Duodenal mucosa (tissue), 2 donors: ENCODE measurements around the gene PSMB4.
"Not testable (repeated sequence)": the region's sequence is repeated elsewhere in the genome, so short reads cannot be mapped to it uniquely, and the experiment has no call there.

Source experiments
- H3K27ac ChIP-seq: one replicate; pipeline ENCODE4 v1.7.0; 2013; ENCODE audit warnings: low read depth, low read length
- H3K27me3 ChIP-seq, 2 donors: one replicate each; pipeline ENCODE4 v1.7.0; 2013; ENCODE audit warnings: low read length in 2 of 2, control low read depth in 1 of 2; ENCODE audit not compliant: insufficient read depth in 2 of 2, control insufficient read depth in 1 of 2
- H3K36me3 ChIP-seq, 2 donors: one replicate each; pipeline ENCODE4 v1.7.0; 2013; ENCODE audit warnings: low read length in 2 of 2, control low read depth in 1 of 2; ENCODE audit not compliant: insufficient read depth in 2 of 2, control insufficient read depth in 1 of 2
- H3K4me1 ChIP-seq, 2 donors: one replicate each; pipeline ENCODE4 v1.7.0; 2013; ENCODE audit warnings: low read length in 2 of 2, control low read depth in 1 of 2; ENCODE audit not compliant: insufficient read depth in 2 of 2, control insufficient read depth in 1 of 2
- H3K4me3 ChIP-seq, 2 donors: one replicate each; pipeline ENCODE4 v1.7.0; 2013; ENCODE audit warnings: low read length in 2 of 2, low read depth in 1 of 2
- H3K9ac ChIP-seq, 2 donors: one replicate each; pipeline ENCODE4 v1.7.0; 2013; ENCODE audit warnings: low read length in 2 of 2, low read depth in 1 of 2
- H3K9me3 ChIP-seq, 2 donors: one replicate each; pipeline ENCODE4 v1.7.0; 2013; ENCODE audit warnings: low read length in 2 of 2, control low read depth in 1 of 2; ENCODE audit not compliant: control insufficient read depth in 1 of 2

PSMB4 gene

DNA sequence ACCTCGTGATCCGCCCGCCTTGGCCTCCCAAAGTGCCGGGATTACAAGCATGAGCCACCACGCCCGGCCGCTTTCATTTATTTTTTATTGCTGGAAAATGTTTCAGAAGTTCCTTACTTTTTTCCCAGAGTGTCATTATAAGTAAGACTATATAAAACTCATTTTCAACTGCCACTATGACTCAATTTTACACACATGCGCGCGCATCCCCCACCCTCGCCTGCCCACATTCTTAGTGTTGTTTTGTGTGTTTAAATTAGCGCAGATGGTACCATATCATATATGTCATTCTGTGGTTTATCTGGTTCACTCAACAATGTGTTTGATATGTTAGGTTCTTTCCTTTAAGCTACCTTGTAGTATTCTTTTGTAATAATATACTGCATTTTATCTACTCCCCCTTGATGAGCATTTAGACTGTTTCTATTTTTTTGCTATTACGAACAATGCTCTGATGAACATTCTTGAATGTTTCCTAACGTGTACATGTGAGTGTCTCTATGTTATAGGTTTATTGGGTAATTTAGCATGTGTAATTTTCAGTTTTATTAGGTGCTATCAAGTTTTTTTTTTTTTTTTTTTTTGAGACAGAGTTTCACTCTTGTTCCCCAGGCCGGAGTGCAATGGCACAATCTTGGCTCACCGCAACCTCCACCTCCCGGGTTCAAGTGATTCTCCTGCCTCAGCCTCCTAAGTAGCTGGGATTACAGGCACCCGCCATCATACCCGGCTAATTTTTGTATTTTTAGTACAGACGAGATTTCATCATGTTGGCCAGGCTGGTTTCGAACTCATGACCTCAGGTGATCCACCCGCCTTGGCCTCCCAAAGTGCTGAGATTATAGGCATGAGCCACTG lies 8.9 kb upstream of the PSMB4 start:
- not testable (repeated sequence) for H3K36me3 ChIP-seq, H3K4me3 ChIP-seq, H3K27me3 ChIP-seq, H3K9me3 ChIP-seq, H3K9ac ChIP-seq, H3K4me1 ChIP-seq, H3K27ac ChIP-seq

DNA sequence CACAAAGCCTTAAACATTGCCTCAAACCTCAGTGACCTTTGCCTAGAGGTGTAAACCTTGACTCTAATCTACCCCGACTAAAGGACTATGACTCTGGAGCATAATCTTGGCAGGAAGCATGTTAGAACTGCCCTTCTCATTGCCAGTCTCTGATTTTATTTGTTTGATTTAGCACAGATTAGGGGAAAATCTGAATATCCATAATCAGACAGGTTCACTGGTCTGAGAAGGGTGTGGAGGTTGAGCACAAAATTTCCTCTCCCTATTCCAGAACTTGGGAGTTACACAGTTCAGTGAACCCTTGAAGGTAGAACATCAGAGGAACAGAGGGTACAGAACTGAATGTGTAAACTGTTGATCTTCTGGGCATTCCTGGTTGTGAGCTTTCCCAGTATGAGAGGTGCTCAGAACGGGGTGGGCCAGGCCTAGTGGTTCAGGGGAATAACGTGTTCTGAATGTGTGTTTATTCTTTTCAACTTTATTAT lies 8.3 kb upstream of the PSMB4 start:
- Histone ChIP-seq H3K9me3 (no peaks in the 10 kb centered on the region), H3K27ac (no peak overlapping the region), H3K4me1 (no peaks in the 10 kb centered on the region), H3K36me3 (no peaks in the 10 kb centered on the region), H3K27me3 (no peaks in the 10 kb centered on the region), H3K4me3 (no peak overlapping the region), H3K9ac (no peak overlapping the region)

DNA sequence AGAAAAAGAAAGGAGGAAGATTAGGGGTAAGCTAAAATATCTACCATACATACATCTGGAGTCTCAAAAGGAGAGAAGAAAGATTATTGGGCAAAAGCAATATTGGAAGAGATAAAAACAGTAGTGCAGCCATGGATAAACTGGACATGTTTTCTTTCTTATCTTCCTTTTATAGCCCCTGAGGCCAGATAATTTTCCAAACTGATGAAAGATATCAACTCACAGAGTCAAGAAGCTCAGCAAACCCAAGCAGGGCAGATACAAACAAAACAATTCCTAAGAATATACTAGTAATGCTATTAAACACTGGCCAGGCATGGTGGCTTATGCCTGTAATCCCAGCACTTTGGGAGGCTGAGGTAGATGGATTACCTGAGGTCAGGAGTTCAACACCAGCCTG lies 5.8 kb upstream of the PSMB4 start:
- Histone ChIP-seq H3K9ac (no peak overlapping the region), H3K4me1 (no peaks in the 10 kb centered on the region), H3K9me3 (no peaks in the 10 kb centered on the region), H3K36me3 (no peaks in the 10 kb centered on the region), H3K27ac (no peak overlapping the region), H3K27me3 (no peaks in the 10 kb centered on the region), H3K4me3 (no peak overlapping the region)

DNA sequence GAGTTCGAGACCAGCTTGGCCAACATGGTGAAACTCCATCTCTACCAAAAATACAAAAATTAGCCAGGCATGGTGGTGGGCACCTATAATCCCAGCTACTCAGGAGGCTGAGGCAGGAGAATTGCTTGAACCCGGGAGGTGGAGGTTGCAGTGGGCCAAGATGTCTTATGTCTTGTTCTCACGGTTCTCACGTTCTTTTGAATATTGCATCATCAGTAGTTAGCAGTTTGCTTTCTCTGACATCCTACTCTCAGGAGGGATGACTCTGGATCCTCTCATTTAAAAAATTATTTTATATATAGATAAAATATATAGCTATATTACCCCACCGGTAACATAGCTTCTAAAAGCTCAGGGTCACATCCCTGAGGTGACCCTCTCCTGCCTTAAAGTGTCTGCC lies 3.1 kb upstream of the PSMB4 start:
- not testable (repeated sequence) for H3K9ac ChIP-seq, H3K4me3 ChIP-seq, H3K27me3 ChIP-seq, H3K27ac ChIP-seq, H3K9me3 ChIP-seq, H3K36me3 ChIP-seq
- H3K4me1 ChIP-seq, result peaks cover 11 to 12% of the 10 kb centered on the region in 2 donors

DNA sequence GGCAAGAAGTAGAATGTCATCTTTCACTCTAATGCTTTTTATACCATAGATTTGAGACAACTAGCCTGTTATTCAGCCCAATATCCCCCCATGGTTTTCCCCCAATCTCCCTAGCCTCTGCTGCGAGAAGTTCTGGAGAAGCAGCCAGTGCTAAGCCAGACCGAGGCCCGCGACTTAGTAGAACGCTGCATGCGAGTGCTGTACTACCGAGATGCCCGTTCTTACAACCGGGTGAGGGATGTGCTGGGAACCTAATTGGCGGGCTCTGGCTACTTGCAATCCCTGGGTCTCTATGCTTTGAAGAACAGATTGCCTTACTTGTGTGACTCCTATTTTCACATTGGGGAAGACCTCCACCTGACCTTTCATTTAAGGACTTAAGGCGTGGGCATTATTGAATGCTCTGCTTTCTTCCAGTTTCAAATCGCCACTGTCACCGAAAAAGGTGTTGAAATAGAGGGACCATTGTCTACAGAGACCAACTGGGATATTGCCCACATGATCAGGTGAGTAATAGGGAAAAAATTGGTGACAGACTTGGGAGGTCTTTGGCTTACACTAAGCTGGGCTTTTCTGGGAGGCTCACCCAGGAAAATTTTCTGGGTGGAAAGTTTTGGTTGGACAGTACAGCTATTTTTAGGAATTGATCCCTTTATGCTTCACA lies 1.9 kb downstream of the PSMB4 start:
- Histone ChIP-seq H3K9ac (no peak overlapping the region), H3K9me3 (no peaks in the 10 kb centered on the region), H3K27me3 (no peaks in the 10 kb centered on the region), H3K4me3 (no peak overlapping the region), H3K4me1 (peaks cover 11 to 12% of the 10 kb centered on the region in 2 donors), H3K27ac (no peak overlapping the region), H3K36me3 (peaks cover 30 to 47% of the 10 kb centered on the region in 2 donors)

DNA sequence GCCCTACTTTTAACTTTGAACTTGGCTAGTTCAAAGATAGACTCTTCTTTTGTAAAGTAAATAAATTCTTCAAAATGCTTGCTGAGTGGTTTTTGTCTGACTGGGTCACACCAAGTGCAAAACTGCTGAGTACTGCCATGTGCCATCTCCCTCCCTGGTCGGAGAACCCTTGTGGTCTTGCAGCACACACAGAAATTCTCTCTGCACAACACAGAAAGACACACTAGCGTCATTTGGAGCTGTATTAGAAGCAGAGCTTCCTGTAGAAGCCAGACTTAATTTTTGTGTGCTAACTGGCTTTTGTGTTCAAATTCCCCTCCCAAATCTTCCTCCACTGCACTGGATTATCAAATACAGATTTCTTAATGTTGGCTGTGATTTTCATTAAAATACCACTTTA lies 2.5 kb downstream of the PSMB4 start:
- peaks cover 35 to 53% of the 10 kb centered on the region in 2 donors for H3K36me3 ChIP-seq
- H3K4me1 ChIP-seq, result peaks cover 11 to 12% of the 10 kb centered on the region in 2 donors

DNA sequence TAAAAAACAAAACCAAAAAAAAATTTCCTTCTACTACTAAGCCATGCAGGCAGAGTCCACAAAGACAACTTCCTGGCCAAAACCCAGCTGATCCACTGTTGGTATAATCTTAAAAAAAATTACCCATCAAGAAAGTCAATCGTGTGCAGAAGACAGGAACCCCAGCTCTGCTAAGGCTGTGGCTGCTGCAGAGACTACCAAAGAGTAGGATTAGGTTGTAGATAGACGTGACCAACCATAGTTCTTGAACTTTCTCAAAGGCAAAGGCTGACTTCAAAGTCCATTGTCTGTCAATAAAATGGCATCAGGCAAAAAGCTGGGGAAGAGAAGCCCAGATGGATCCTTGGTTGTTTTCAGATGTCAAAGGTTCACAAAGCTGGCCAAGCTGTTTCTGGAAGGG lies 3.4 kb downstream of the PSMB4 start:
- H3K9me3 ChIP-seq, result no peaks in the 10 kb centered on the region
- H3K4me1 ChIP-seq, result peaks cover 11 to 12% of the 10 kb centered on the region in 2 donors
- H3K27ac ChIP-seq, result no peak overlapping the region
- H3K27me3 ChIP-seq, result no peaks in the 10 kb centered on the region
- H3K36me3 ChIP-seq, result peaks cover 41 to 62% of the 10 kb centered on the region in 2 donors
- no peak overlapping the region for H3K9ac ChIP-seq
- no peak overlapping the region for H3K4me3 ChIP-seq

More for the DNA sequence above, 2.5 kb downstream of the PSMB4 start:
- no peaks in the 10 kb centered on the region for H3K9me3 ChIP-seq
- no peaks in the 10 kb centered on the region for H3K27me3 ChIP-seq
- H3K27ac ChIP-seq, result no peak overlapping the region
- no peak overlapping the region for H3K4me3 ChIP-seq
- H3K9ac ChIP-seq, result no peak overlapping the region

DNA sequence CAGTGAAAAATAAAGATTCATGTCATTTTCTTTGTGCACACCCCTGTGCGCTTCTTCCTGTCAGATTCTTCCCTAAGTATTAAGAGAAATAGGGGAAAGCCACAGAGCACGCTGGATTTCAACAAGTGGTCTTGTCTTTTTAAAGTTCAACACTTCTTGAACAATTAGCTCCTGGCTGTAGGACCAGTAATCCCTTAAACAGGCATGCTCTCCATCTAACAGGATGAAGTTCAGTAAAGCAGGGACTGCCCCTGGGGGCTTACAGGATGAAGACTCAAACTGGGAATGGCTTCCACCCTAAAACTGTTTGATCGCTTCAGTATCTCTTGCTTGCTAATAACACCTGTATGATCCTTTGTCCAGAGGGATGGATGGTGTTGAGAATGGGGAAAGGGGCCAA lies 4.2 kb downstream of the PSMB4 start:
- H3K4me1 ChIP-seq, result peaks cover 11 to 12% of the 10 kb centered on the region in 2 donors
- no peak overlapping the region for H3K9ac ChIP-seq
- no peak overlapping the region for H3K4me3 ChIP-seq
- H3K36me3 ChIP-seq, result peaks cover 48 to 70% of the 10 kb centered on the region in 2 donors
- H3K27me3 ChIP-seq, result no peaks in the 10 kb centered on the region
- no peaks in the 10 kb centered on the region for H3K9me3 ChIP-seq
- no peak overlapping the region for H3K27ac ChIP-seq

DNA sequence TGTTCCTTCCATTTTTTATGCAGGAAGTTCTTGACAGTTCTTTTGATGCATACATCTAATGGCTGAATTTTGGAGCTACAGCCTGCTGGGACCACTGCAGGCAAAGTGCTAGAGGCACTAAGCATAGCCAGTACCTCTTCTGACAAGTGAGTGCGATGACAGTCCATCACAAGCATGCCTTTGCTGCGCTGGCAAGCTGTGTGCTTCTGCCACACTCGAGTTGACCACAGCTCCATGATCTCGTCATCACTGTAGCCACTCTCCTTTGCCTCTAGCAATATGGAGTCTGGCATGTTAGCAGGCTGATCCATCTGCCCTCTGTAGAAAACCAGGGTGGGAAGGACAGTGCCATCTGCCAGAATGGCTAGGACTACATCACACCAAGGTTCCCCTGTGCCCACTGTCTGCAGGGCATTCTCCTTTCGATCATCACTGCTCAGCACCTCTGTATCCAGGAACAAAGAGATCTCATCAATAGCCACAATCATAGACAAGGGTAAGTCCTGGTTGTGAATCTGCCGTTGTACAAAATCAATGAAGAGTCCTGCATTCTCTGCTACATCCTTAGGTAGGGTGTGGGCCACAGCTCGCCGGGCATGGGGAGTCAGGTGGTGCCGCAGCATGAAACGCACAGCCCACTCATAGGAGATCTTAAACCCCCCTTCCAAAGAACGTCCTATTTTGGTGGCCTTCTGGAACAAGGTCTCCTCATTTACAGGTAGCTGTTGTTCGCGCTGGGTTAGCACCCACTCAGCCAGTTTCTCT lies 6.0 kb downstream of the PSMB4 start:
- Histone ChIP-seq H3K9ac (no peak overlapping the region), H3K9me3 (no peaks in the 10 kb centered on the region), H3K36me3 (peaks cover 60 to 88% of the 10 kb centered on the region in 2 donors), H3K4me1 (peaks cover 7 to 8% of the 10 kb centered on the region in 2 donors), H3K27me3 (no peaks in the 10 kb centered on the region), H3K27ac (no peak overlapping the region), H3K4me3 (no peak overlapping the region)

DNA sequence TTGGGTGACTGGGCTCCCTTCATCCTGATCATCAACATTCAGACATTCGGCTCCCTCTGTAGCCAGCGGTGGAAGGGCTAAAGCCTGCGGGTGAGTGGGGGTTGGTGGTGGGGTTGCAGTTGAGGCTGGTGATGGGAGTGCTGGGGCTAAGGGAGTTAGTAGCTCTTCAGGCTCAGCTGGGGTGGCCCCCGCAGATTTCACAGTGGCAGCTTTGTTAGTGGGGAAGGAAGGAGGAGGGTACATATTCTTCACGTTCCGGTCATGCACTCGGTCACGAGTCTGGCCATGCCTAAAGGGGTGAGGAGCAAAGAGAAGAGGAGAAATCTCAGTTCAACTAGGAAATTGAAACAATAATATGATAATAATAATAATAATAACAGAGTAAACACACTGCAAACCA lies 6.8 kb downstream of the PSMB4 start:
- H3K27me3 ChIP-seq, result no peaks in the 10 kb centered on the region
- H3K9me3 ChIP-seq, result no peaks in the 10 kb centered on the region
- H3K36me3 ChIP-seq, result peaks cover 65 to 88% of the 10 kb centered on the region in 2 donors
- no peak overlapping the region for H3K9ac ChIP-seq
- H3K27ac ChIP-seq, result no peak overlapping the region
- no peaks in the 10 kb centered on the region for H3K4me1 ChIP-seq
- no peak overlapping the region for H3K4me3 ChIP-seq
